DOHH2 (cell line): ENCODE measurements around the gene PRKAR1B.

Experiments used
- EZH2phosphoT487 ChIP-seq: fragments of 200-600 bp; sonication (generic); IDR thresholded peaks from 2 replicates; pipeline ENCODE4 v1.6.1; 2017; ENCODE audit warnings: borderline replicate concordance, mild to moderate bottlenecking, antibody characterized with exemption, low read length, moderate library complexity, mixed read lengths
- TF ChIP-seq, protein P1 (sequence below): fragments of 200-600 bp; sonication (generic); IDR thresholded peaks from one replicate; pipeline ENCODE4 v1.5.1; 2014; ENCODE audit warnings: antibody characterized with exemption, mild to moderate bottlenecking, low read depth, low read length; ENCODE audit not compliant: poor library complexity, severe bottlenecking

DNA sequence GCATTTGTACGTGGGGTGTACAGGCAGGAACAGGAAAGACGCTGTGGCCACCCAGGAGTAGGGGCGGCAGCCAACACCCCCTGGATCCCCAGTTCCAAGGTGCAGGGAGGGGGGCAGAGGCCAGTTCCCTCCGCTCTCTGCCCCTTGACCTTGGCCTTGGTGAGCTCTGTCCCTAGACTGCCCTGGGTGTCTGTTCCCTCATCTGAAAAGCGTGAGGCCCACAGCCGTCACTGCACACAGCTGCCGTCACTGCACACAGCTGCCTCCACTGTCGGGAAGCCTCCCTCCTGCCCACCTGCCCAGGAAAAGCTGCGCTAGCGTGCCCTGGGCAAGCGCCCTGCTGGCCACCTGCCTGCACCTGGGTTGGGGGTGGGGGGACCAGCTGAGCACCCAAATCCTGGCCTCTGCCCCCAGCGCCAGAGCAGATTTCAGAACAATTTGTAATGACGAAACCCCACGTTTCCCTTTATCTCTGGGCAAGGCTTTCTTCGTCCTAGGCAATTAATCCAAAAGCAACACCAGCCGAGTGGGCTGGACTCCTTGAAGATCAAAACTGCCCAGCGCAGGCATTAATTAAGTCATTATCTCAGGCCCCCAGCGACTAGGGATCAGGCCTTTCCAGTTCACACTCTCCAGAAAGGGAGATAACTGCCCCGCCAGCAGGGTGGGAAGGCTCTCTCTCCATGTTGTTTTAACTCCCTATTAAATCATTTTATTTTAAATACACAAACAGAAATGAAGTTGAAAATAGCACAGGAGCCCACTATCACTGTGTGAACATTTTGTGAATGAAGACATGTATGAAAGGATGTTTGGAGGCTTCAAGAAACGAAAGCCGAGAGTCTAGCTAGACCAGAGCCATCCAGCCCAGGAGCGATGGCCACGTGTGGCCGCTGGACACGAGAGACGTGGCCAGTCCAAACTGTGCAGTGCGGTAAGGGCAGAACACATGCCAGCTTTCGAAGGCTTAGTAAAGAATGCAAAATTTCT is 203.4 kb downstream of the PRKAR1B start:
- TF ChIP-seq, protein P1, sequence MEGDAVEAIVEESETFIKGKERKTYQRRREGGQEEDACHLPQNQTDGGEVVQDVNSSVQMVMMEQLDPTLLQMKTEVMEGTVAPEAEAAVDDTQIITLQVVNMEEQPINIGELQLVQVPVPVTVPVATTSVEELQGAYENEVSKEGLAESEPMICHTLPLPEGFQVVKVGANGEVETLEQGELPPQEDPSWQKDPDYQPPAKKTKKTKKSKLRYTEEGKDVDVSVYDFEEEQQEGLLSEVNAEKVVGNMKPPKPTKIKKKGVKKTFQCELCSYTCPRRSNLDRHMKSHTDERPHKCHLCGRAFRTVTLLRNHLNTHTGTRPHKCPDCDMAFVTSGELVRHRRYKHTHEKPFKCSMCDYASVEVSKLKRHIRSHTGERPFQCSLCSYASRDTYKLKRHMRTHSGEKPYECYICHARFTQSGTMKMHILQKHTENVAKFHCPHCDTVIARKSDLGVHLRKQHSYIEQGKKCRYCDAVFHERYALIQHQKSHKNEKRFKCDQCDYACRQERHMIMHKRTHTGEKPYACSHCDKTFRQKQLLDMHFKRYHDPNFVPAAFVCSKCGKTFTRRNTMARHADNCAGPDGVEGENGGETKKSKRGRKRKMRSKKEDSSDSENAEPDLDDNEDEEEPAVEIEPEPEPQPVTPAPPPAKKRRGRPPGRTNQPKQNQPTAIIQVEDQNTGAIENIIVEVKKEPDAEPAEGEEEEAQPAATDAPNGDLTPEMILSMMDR: no peak
- TF ChIP-seq EZH2phosphoT487: no peak
